Measurements from ENCODE around the gene MRPS27. TPM values are rescaled to one million over a fixed set of nuclear protein-coding genes. Genes with fewer than 3 reads are reported as not detected.

Gene MRPS27
- polyA plus RNA-seq, 2 of the 4 experiments (the other 2 are of a cell fraction), result 81.0 to 141 TPM

DNA sequence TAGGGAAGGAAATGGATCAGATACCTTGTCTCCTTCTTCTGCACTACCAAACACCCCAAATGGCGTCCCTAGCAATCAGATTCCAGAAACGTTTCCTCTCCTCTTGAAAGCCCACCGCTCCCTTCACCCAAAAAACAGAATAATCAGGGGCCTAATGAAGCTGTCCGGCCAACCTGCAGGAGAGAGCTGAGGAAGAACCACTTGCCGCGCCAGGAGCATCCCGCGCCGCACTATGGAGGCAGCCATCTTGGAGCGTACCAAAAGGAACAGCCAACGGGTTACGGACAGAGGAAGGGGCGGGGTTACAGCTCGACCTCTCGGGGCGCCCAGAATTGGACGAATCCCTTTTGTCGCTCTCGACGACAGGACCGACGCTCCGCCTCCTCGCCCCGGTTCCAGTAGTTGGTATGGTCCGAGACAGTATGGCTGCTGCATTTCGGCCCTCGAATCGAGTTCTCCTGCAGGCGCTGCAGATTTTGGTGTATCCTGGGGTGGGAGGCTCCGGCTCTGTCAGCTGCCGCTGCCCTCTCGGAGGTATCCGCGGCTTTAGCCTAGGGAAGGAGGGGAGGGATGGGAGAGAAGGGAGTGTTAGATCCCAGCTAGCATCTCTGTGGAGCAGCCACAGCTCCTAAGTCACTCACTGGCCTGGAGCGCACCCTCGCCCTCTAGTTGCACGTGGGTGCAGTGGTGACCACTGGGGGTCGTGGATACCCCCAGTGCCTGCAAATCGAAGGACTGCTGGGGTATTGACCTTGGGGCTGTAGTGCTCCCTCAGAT is at the start of gene MRPS27, which contains the start of gene PTCD2 (continued):
- TF ChIP-seq, protein P1, sequence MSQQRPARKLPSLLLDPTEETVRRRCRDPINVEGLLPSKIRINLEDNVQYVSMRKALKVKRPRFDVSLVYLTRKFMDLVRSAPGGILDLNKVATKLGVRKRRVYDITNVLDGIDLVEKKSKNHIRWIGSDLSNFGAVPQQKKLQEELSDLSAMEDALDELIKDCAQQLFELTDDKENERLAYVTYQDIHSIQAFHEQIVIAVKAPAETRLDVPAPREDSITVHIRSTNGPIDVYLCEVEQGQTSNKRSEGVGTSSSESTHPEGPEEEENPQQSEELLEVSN (IDR thresholded peaks at IDR 0.05; ENCODE audit: borderline replicate concordance, low read depth), result peak; percentile 76
- TF ChIP-seq, protein P2, sequence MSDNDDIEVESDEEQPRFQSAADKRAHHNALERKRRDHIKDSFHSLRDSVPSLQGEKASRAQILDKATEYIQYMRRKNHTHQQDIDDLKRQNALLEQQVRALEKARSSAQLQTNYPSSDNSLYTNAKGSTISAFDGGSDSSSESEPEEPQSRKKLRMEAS (IDR thresholded peaks at IDR 0.05), result peak; percentile 95
- TF ChIP-seq JUN (IDR thresholded peaks at IDR 0.05) (peak; percentile 79 to 93), SREBF2 (IDR thresholded peaks at IDR 0.05) (no peak), GATA3 (IDR thresholded peaks at IDR 0.05; ENCODE audit: borderline replicate concordance) (peak; percentile 80), POLR2AphosphoS2 (conservative IDR thresholded peaks at IDR 0.05; ENCODE audit: low read length) (no peak), EHF (CRISPR knock-in tag; IDR thresholded peaks at IDR 0.05) (no peak), RNF2 (IDR thresholded peaks at IDR 0.05; ENCODE audit: borderline replicate concordance, low read depth) (no peak), RCOR1 (IDR thresholded peaks at IDR 0.05; ENCODE audit: low read depth, low read length) (no peak), NPAS2 (CRISPR knock-in tag; IDR thresholded peaks at IDR 0.05; ENCODE audit: borderline replicate concordance) (no peak), ZFP36 (IDR thresholded peaks at IDR 0.05; ENCODE audit: borderline replicate concordance, partially characterized antibody) (no peak), HOXA7 (CRISPR knock-in tag; IDR thresholded peaks at IDR 0.05) (no peak), FOSB (CRISPR knock-in tag; IDR thresholded peaks at IDR 0.05) (no peak), KDM5A (IDR thresholded peaks at IDR 0.05) (peak; percentile 95), ZC3H11A (IDR thresholded peaks at IDR 0.05) (no peak), NFE2L2 (conservative IDR thresholded peaks at IDR 0.05; ENCODE audit: low read length) (no peak), RAD21 (conservative IDR thresholded peaks at IDR 0.05 in 1 of 2, IDR thresholded peaks at IDR 0.05 in 1 of 2) (peak in 1 of 2 experiments; percentile 26; a peak in 1 of 5 replicates), REST (IDR thresholded peaks at IDR 0.05) (no peak), RFX5 (IDR thresholded peaks at IDR 0.05) (0 out of 2 replicates have a peak, but pooled peaks have one; percentile 12), CBX8 (IDR thresholded peaks at IDR 0.05) (no peak), HEYL (CRISPR knock-in tag; IDR thresholded peaks at IDR 0.05) (no peak), CBX2 (IDR thresholded peaks at IDR 0.05; ENCODE audit: borderline replicate concordance, low read depth) (no peak)
- TF ChIP-seq, protein P3, sequence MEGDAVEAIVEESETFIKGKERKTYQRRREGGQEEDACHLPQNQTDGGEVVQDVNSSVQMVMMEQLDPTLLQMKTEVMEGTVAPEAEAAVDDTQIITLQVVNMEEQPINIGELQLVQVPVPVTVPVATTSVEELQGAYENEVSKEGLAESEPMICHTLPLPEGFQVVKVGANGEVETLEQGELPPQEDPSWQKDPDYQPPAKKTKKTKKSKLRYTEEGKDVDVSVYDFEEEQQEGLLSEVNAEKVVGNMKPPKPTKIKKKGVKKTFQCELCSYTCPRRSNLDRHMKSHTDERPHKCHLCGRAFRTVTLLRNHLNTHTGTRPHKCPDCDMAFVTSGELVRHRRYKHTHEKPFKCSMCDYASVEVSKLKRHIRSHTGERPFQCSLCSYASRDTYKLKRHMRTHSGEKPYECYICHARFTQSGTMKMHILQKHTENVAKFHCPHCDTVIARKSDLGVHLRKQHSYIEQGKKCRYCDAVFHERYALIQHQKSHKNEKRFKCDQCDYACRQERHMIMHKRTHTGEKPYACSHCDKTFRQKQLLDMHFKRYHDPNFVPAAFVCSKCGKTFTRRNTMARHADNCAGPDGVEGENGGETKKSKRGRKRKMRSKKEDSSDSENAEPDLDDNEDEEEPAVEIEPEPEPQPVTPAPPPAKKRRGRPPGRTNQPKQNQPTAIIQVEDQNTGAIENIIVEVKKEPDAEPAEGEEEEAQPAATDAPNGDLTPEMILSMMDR (IDR thresholded peaks at IDR 0.05), result peak; percentile 36; the same call in 1 of the 3 replicates
- TF ChIP-seq, protein P4, sequence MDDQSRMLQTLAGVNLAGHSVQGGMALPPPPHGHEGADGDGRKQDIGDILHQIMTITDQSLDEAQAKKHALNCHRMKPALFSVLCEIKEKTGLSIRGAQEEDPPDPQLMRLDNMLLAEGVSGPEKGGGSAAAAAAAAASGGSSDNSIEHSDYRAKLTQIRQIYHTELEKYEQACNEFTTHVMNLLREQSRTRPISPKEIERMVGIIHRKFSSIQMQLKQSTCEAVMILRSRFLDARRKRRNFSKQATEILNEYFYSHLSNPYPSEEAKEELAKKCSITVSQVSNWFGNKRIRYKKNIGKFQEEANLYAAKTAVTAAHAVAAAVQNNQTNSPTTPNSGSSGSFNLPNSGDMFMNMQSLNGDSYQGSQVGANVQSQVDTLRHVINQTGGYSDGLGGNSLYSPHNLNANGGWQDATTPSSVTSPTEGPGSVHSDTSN (IDR thresholded peaks at IDR 0.05), result no peak
